Vagina (tissue), 2 donors: ENCODE measurements around the gene HLA-B.
"Not testable (repeated sequence)": the region's sequence is repeated elsewhere in the genome, so short reads cannot be mapped to it uniquely, and the experiment has no call there.

Experiments used
- POLR2A ChIP-seq, 2 donors: fragments of 450-650 bp; IDR thresholded peaks; one replicate each; pipeline ENCODE4 v1.6.1; 2017; ENCODE audit warnings: antibody characterized with exemption in 2 of 2, mild to moderate bottlenecking in 2 of 2, moderate library complexity in 2 of 2
- POLR2AphosphoS5 ChIP-seq, 2 donors: sonication (generic); formaldehyde crosslinking; IDR thresholded peaks; one replicate each; pipeline ENCODE4 v1.9.0; 2017; ENCODE audit warnings: antibody characterized with exemption in 2 of 2, mild to moderate bottlenecking in 2 of 2, low read depth in 1 of 2; ENCODE audit not compliant: insufficient read depth in 1 of 2
- TF ChIP-seq, protein P1 (sequence below), 3 experiments: fragments of 450-650 bp in 2 of 3; fragments of 200-600 bp in 1 of 3; sonication (generic) in 1 of 3; IDR thresholded peaks; one replicate each; pipeline ENCODE4 v1.5.1; 2017 to 2019; ENCODE audit warnings: antibody characterized with exemption in 3 of 3, mild to moderate bottlenecking in 2 of 3, moderate library complexity in 2 of 3

DNA sequence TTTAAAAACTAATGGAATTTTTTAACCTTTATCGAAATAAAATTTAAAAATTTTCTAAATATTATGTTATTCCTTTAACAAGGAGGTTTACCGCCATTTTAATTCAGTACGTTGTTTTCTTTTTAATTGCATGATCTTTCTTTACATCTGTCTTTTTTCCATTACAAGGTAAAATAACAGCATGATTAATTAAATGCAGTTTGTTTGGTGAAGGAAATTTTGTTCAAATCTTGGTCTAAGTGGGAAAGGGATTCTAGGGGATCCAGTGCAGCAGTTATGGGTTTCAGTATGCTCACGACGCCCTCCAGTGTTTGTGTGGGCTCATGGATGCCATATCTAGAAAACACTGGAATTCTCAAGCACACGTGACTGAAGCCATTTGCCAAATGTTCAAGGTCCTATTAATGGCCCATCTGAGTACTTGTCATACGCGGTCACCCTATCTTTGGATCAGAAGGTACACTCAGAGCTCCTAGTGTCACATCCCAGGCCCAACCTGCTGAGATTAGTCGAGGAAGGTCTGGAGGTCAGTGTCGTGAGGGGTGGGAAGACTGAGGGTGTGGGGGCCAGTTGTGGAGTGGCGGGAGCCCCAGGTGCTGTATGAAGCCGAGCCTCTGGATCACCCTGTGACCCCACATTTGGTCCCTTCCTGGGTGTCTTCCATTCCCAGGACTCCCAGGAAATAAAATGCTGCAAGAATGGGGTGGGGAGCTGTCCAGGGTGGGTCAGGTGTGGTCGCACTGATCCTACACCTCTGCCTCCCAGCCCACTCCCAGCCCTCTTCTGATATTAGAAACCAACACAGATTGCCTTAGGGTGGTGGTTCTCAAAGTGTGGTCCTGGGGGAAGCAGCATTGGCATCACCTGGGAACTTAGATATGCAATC is 32.2 kb upstream of the HLA-B start:
- not testable (repeated sequence) for TF ChIP-seq POLR2A (IDR thresholded peaks at IDR 0.05); POLR2AphosphoS5 (IDR thresholded peaks at IDR 0.05; ENCODE audit: insufficient read depth in 1 of 2, low read depth in 1 of 2)
- TF ChIP-seq, protein P1, sequence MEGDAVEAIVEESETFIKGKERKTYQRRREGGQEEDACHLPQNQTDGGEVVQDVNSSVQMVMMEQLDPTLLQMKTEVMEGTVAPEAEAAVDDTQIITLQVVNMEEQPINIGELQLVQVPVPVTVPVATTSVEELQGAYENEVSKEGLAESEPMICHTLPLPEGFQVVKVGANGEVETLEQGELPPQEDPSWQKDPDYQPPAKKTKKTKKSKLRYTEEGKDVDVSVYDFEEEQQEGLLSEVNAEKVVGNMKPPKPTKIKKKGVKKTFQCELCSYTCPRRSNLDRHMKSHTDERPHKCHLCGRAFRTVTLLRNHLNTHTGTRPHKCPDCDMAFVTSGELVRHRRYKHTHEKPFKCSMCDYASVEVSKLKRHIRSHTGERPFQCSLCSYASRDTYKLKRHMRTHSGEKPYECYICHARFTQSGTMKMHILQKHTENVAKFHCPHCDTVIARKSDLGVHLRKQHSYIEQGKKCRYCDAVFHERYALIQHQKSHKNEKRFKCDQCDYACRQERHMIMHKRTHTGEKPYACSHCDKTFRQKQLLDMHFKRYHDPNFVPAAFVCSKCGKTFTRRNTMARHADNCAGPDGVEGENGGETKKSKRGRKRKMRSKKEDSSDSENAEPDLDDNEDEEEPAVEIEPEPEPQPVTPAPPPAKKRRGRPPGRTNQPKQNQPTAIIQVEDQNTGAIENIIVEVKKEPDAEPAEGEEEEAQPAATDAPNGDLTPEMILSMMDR (IDR thresholded peaks at IDR 0.05): not testable (repeated sequence)
